Endometrium (tissue), 2 donors: Measurements from ENCODE around the gene PPP1R9B.

Experiments
- FAIRE-seq: peaks from 2 replicates; lab custom pipeline; 2012; peaks lifted over from hg19 to GRCh38; lab: Jason Lieb, UNC
- donor health status: control.
- donor health status: control.

PPP1R9B gene

DNA sequence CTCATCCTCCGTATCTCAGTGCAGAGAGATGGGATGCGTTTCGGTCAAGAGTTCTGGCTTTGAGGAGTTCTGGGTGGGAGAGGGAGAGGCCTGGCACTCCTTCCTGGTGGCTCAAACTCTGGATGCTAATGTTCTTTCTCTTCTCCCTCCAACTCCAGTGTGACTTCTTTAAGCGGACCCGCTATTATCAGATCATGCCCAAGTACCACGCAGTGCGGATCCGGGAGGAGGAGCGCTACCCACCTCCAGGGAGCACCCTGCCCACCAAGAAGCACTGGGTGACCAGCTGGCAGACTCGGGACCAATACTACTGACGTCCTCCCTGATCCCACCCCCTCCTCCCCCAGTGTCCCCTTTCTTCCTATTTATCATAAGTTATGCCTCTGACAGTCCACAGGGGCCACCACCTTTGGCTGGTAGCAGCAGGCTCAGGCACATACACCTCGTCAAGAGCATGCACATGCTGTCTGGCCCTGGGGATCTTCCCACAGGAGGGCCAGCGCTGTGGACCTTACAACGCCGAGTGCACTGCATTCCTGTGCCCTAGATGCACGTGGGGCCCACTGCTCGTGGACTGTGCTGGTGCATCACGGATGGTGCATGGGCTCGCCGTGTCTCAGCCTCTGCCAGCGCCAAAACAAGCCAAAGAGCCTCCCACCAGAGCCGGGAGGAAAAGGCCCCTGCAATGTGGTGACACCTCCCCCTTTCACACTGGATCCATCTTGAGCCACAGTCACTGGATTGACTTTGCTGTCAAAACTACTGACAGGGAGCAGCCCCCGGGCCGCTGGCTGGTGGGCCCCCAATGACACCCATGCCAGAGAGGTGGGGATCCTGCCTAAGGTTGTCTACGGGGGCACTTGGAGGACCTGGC lies 61.3 kb downstream of the PPP1R9B start:
- FAIRE-seq = no peak

DNA sequence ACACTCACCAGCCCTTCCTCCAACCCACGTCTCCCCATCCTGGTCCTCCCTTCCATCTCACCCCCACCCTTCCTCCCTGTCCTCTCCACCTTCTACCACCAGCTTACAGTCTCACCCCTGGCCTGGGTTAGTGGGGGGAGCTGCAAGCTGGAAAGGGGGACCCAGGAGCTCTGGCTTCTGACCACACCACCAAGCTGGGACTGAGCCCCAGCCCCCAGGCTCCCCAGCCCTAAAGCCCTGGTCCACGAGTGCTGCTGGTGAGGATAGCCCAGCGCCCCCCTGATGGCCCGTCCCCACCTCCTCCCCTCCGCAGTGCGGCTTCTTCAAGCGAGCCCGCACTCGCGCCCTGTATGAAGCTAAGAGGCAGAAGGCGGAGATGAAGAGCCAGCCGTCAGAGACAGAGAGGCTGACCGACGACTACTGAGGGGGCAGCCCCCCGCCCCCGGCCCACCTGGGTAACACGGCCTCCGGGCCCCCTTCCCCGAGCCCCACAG lies 62.5 kb downstream of the PPP1R9B start:
- no peak for FAIRE-seq

DNA sequence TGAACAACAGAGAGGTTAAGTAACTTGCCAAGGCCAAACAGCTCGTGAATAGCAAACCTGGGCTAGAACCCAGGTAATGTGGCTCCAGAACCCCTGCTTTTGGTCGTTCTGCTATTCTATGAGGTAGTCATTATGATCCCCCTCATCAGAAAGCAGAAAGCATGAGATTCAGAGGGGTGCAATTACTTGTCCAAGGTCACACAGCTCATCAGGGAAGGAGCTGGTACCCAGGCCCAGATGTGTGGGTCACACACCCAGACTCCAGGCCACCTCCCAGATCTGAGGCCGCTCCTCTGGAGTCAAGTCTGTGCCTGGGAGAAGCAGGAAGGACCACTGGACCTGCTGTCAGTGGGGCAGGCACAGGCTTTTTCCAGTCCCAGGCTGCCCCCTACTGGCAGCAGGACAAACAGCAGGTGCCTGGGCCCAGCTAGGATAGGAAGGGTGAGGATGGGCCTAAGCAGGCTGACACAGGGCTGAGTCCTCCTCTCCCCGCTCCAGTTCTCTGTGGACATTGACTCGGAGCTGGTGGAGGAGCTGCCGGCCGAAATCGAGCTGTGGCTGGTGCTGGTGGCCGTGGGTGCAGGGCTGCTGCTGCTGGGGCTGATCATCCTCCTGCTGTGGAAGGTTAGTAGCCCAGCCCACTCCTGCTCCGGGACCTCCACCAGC lies 63.1 kb downstream of the PPP1R9B start:
- FAIRE-seq = no peak
